Endothelial cell of umbilical vein (primary cell): ENCODE measurements around the gene LRP6. TPM values are rescaled to one million over a fixed set of nuclear protein-coding genes. Genes with fewer than 3 reads are reported as not detected.

Experiments
- BruUV-seq: library from RNA; stranded (reverse); fragments of 400-500 nt; replicated peaks from 2 replicates; lab custom pipeline; 2021; lab: Mats Ljungman, UMichigan
- CTCF ChIA-PET: fragments of 300-600, 350-600 bp; sonication (Branson Sonifier 250); formaldehyde crosslinking; loops from one replicate; lab custom pipeline; 2021; ENCODE audit warnings: antibody characterized with exemption, inconsistent platforms; lab: Charles Lee
- POLR2A ChIA-PET: fragments of 300-600, 350-600 bp; sonication (Branson Sonifier 250); formaldehyde crosslinking; loops from one replicate; lab custom pipeline; 2021; ENCODE audit warnings: antibody characterized with exemption, inconsistent platforms; lab: Charles Lee
- DNase-seq: peaks from one replicate; pipeline ENCODE4 v3.0.0-alpha.2; 2011; ENCODE audit warnings: low read depth, low spot score
- FAIRE-seq: peaks from 2 replicates; lab custom pipeline; 2011; peaks lifted over from hg19 to GRCh38; lab: Jason Lieb, UNC
- H2AFZ ChIP-seq: 2 replicates; pipeline ENCODE4 v1.6.0; 2012; ENCODE audit warnings: low read depth, low read length, control low read depth, inconsistent platforms
- H3K27ac ChIP-seq: 2 replicates; pipeline ENCODE4 v1.5.1; 2011; ENCODE audit warnings: low read depth, mild to moderate bottlenecking, control low read depth, low read length, moderate library complexity; ENCODE audit not compliant: insufficient read depth
- H3K27me3 ChIP-seq, 2 experiments: 2 replicates each; pipeline versions ENCODE4 v1.6.0 to v1.6.1; 2011; ENCODE audit warnings: low read length in 2 of 2, mixed read lengths in 1 of 2; ENCODE audit not compliant: control insufficient read depth in 2 of 2, insufficient read depth in 2 of 2
- H3K36me3 ChIP-seq, 2 experiments: 2 replicates in 1 of 2; 3 replicates in 1 of 2; pipeline ENCODE4 v1.5.1; 2011; ENCODE audit warnings: low read length in 2 of 2, mild to moderate bottlenecking in 1 of 2, moderate library complexity in 1 of 2; ENCODE audit not compliant: control insufficient read depth in 2 of 2, insufficient read depth in 2 of 2; ENCODE audit errors: extremely low read depth in 1 of 2
- H3K4me1 ChIP-seq: 3 replicates; pipeline ENCODE4 v1.5.1; 2011; ENCODE audit warnings: mild to moderate bottlenecking, low read length; ENCODE audit not compliant: control insufficient read depth, insufficient read depth; ENCODE audit errors: extremely low read depth
- H3K4me2 ChIP-seq: 2 replicates; pipeline ENCODE4 v1.6.1; 2011; ENCODE audit warnings: low read length, control low read depth, mixed read lengths; ENCODE audit not compliant: insufficient read depth
- H3K4me3 ChIP-seq, 3 experiments: fragments of 200-600 bp in 1 of 3; sonication (generic), shearing (Covaris generic) in 1 of 3; replicated peaks in 1 of 3; 2 replicates each; pipeline ENCODE4 v1.5.1; 2011 to 2016; ENCODE audit warnings: control low read depth in 3 of 3, low read length in 3 of 3, mild to moderate bottlenecking in 2 of 3, inconsistent platforms in 1 of 3, low read depth in 1 of 3, moderate library complexity in 1 of 3; ENCODE audit not compliant: insufficient read depth in 1 of 3
- H3K79me2 ChIP-seq: 2 replicates; pipeline ENCODE4 v1.6.0; 2012; ENCODE audit warnings: low read length, inconsistent platforms; ENCODE audit not compliant: control insufficient read depth, insufficient read depth
- H3K9ac ChIP-seq: replicated peaks from 2 replicates; pipeline ENCODE3; 2011; ENCODE audit warnings: low read length, control low read depth; ENCODE audit not compliant: insufficient read depth; ENCODE audit errors: extremely low read depth
- H3K9me1 ChIP-seq: replicated peaks from 3 replicates; pipeline ENCODE4 v1.6.0; 2011; ENCODE audit warnings: mild to moderate bottlenecking, low read length; ENCODE audit not compliant: control insufficient read depth, insufficient read depth; ENCODE audit errors: extremely low read depth
- H3K9me3 ChIP-seq: replicated peaks from 2 replicates; pipeline ENCODE4 v1.5.1; 2012; ENCODE audit warnings: low read length, inconsistent platforms; ENCODE audit not compliant: control insufficient read depth, insufficient read depth
- H4K20me1 ChIP-seq: replicated peaks from 2 replicates; pipeline ENCODE3; 2011; ENCODE audit warnings: mild to moderate bottlenecking, low read length; ENCODE audit not compliant: control insufficient read depth, insufficient read depth; ENCODE audit errors: extremely low read depth
- EZH2 ChIP-seq: IDR thresholded peaks from 2 replicates; pipeline ENCODE4 v1.6.1; 2012; ENCODE audit warnings: borderline replicate concordance, low read depth, mild to moderate bottlenecking, moderate library complexity, low read length, inconsistent platforms; ENCODE audit not compliant: severe bottlenecking
- FOS ChIP-seq: IDR thresholded peaks from 2 replicates; pipeline ENCODE4 v1.6.1; 2011; ENCODE audit warnings: mild to moderate bottlenecking, low read length, moderate library complexity, borderline replicate concordance; ENCODE audit not compliant: insufficient read depth
- GATA2 ChIP-seq: IDR thresholded peaks from 2 replicates; pipeline ENCODE4 v1.7.0; 2011; ENCODE audit warnings: low read depth, mild to moderate bottlenecking, moderate library complexity, mixed read lengths, low read length; ENCODE audit not compliant: insufficient read length, insufficient read depth
- JUN ChIP-seq: IDR thresholded peaks from 2 replicates; pipeline ENCODE4 v1.6.1; 2011; ENCODE audit warnings: borderline replicate concordance, low read depth; ENCODE audit not compliant: insufficient read length, insufficient read depth
- MYC ChIP-seq: IDR thresholded peaks from one replicate; pipeline ENCODE4 v1.6.1; 2011; ENCODE audit warnings: mild to moderate bottlenecking, low read depth, low read length
- POLR2A ChIP-seq: IDR thresholded peaks from 2 replicates; pipeline ENCODE4 v1.6.1; 2012; ENCODE audit warnings: low read depth, mild to moderate bottlenecking, control low read depth, low read length
- POLR2AphosphoS5 ChIP-seq: IDR thresholded peaks from 2 replicates; pipeline ENCODE4 v1.6.1; 2012; ENCODE audit warnings: low read depth, mild to moderate bottlenecking, control low read depth, low read length, moderate library complexity; ENCODE audit not compliant: insufficient read depth
- dilution Hi-C: fragments of 300-500 bp; cut with MboI; formaldehyde crosslinking; loops from one replicate; pipeline ENCODE4 v1.15.0; 2019; ENCODE audit warnings: low sequenced_read_pairs; ENCODE audit not compliant: extremely low pct_ligation_motif_present
- intact Hi-C: fragments of 100-400 bp; cut with micrococcal nuclease; formaldehyde crosslinking; loops from one replicate; pipeline ENCODE4 v1.10.0; 2022
- polyA plus RNA-seq, 4 experiments: library from polyadenylated mRNA; depleted of rRNA in 3 of 4; stranded (reverse) in 3 of 4; unstranded in 1 of 4; fragments of >200 nt; gene quantifications; 2 replicates each; pipeline versions ENCODE4 v1.2.1 to v1.2.3, GENCODE V29; 2011 to 2012; ENCODE audit warnings: missing spikeins in 1 of 4
- total RNA-seq: library from RNA; stranded (reverse); gene quantifications from 2 replicates; pipeline ENCODE4 v1.2.3, GENCODE V29; 2021
- TF ChIP-seq, protein P1 (sequence below): IDR thresholded peaks from 2 replicates; pipeline ENCODE4 v1.6.1; 2011; ENCODE audit not compliant: insufficient read depth, insufficient read length
- TF ChIP-seq, protein P2 (sequence below), 2 donors: IDR thresholded peaks; 1 replicate in 1 of 2; 2 replicates in 1 of 2; pipeline ENCODE4 v1.5.1; 2011; ENCODE audit warnings: low read length in 2 of 2, mild to moderate bottlenecking in 2 of 2, moderate library complexity in 2 of 2, control low read depth in 1 of 2, inconsistent platforms in 1 of 2, low read depth in 1 of 2; ENCODE audit not compliant: insufficient read depth in 1 of 2; ENCODE audit errors: extremely low read depth in 1 of 2

Gene LRP6
- total and polyA plus RNA-seq, 2 donors (not counting 3 experiments of a cell fraction or from before 2014, with no cell fraction given) = 28.5 to 41.7 TPM

DNA sequence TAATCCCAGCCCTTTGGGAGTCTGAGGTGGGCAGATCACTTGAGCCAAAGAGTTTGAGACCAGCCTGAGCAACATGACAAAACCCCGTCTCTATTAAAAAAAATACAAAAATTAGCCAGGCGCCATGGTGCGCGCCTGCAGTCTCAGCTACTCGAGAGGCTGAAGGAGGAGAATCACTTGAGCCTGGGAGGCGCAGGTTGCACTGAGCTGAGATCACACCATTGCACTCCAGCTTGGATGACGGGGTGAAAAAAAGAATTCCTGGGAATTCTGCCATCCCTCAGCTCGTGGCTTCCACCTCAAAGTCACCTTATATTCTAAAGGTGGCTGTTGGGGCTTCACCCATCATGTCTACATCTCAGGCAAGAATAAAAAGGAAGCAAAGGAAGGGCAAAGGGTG lies 183.2 kb downstream of the LRP6 start:
- no peaks in the 10 kb centered on the region for H3K27me3 ChIP-seq
- H4K20me1 ChIP-seq = no peaks in the 10 kb centered on the region
- BruUV-seq = no TSS peak
- no peaks in the 10 kb centered on the region for H3K36me3 ChIP-seq
- H3K9me3 ChIP-seq = no peaks in the 10 kb centered on the region
- H3K79me2 ChIP-seq = no peaks in the 10 kb centered on the region
- no peaks in the 10 kb centered on the region for H3K9me1 ChIP-seq
- no peak overlapping the region for H3K4me2 ChIP-seq
- DNase-seq (no peak), FAIRE-seq (no peak)
- no peak overlapping the region for H2AFZ ChIP-seq
- peaks cover 5% of the 10 kb centered on the region for H3K4me1 ChIP-seq
- H3K4me3 ChIP-seq = no peak overlapping the region
- H3K9ac ChIP-seq = no peak overlapping the region
- TF ChIP-seq POLR2A (no peak), FOS (no peak), JUN (no peak), EZH2 (no peak), POLR2AphosphoS5 (no peak), MYC (no peak), GATA2 (no peak)
- TF ChIP-seq, protein P1, sequence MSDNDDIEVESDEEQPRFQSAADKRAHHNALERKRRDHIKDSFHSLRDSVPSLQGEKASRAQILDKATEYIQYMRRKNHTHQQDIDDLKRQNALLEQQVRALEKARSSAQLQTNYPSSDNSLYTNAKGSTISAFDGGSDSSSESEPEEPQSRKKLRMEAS = no peak
- TF ChIP-seq, protein P2, sequence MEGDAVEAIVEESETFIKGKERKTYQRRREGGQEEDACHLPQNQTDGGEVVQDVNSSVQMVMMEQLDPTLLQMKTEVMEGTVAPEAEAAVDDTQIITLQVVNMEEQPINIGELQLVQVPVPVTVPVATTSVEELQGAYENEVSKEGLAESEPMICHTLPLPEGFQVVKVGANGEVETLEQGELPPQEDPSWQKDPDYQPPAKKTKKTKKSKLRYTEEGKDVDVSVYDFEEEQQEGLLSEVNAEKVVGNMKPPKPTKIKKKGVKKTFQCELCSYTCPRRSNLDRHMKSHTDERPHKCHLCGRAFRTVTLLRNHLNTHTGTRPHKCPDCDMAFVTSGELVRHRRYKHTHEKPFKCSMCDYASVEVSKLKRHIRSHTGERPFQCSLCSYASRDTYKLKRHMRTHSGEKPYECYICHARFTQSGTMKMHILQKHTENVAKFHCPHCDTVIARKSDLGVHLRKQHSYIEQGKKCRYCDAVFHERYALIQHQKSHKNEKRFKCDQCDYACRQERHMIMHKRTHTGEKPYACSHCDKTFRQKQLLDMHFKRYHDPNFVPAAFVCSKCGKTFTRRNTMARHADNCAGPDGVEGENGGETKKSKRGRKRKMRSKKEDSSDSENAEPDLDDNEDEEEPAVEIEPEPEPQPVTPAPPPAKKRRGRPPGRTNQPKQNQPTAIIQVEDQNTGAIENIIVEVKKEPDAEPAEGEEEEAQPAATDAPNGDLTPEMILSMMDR (IDR thresholded peaks at IDR 0.05; ENCODE audit: extremely low read depth in 1 of 2, insufficient read depth in 1 of 2, low read depth in 1 of 2, low read length in 2 of 2) = no peak
- POLR2A ChIA-PET = no interaction called here
- CTCF ChIA-PET = interaction anchor here (1.0 to 6.9 kb wide), 6 partner anchors 63 to 266 kb away, joined by 3 to 155 read pairs (median 16); partner anchors contain the start of genes LRP6 and MANSC1
- intact Hi-C loops = loop anchor here (5.0 kb wide), 1 partner anchor 479 kb away; the partner anchor contains the start of gene DUSP16
- no peak overlapping the region for H3K27ac ChIP-seq
- dilution Hi-C loops = loop anchor here (25.0 kb wide), 1 partner anchor 254 kb away; no protein-coding TSS in a partner anchor
